TTC549 (cell line): ENCODE results near the gene METTL9.
"Not testable (repeated sequence)": the region's sequence is repeated elsewhere in the genome, so short reads cannot be mapped to it uniquely, and the experiment has no call there.

Experiments used
- FAIRE-seq: peaks from 2 replicates; lab custom pipeline; 2012; peaks lifted over from hg19 to GRCh38; lab: Jason Lieb, UNC

METTL9 gene

DNA sequence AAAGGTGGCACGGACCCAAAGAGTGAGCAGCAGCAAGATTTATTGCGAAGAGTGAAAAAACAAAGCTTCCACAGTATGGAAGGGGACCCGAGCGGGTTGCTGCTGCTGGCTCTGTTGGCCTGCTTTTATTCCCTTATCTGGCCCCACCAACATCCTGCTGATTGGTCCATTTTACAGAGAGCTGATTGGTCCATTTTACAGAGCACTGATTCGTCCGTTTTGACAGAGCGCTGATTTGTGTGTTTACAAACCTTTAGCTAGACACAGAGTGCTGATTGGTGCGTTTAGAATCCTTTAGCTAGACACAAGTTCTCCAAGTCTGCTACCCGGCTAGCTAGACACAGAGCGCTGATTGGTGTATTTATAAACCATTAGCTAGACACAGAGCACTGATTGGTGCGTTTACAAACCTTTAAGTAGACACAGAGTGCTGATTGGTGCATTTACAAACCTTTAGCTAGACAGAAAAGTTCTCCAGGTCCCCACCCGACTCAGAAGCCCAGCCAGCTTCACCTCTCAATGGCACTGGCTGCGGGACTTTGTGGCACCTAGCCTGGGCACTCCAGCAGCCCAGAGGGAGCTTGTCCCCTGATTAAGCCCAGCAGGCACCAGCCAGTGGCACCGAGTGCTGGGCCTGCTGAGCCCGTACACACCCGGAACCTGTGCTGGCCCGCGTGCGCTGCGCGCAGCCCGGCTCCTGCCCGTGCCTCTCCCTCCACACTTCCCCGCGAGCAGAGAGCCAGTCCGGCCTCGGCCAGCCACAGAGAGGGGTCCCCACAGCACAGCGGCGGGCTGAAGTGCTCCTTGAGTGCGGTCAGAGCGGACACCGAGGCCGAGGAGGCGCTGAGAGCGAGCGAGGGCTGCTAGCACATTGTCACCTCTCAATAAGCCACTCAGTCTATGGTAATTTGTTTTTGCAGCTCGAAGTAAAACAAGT is 37.9 kb downstream of the METTL9 start:
- FAIRE-seq = no peak

DNA sequence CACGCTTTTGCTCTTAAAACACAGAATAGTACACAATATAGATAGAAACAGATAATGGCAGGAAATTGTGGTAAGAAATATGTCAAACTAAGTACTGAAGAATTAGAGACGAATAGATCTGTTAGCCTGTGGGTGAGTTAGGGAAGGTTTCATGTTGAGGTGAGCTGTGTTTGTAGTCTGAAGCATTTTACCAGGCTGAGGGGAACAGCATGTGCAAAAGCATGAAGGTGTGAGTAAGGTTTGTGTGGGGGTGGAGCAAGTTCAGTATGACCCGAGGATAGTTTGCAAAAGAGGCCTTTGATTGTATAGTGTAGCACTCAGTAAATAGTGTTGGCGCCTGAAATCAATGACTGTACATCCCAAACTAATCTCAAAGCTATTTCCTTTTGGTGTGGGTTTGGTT is 39.2 kb downstream of the METTL9 start:
- no peak for FAIRE-seq

DNA sequence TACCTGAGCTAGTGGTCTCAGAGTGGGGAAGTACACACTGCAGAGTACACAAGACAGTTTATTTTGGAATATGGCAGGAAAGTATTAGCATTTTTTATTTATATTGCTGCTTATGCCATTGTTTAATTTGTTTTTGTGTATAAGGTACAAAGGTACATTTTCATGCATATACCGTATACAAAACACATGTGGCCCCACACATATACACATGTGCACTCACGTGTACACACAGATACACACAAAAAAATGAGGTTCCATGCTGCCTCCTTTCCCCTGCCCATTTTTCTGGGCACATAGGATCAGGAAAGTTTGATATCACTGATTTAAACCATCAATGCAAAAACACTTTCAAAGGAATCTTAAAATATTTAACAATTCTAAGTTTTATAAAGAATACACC is 40.1 kb downstream of the METTL9 start:
- FAIRE-seq = no peak

- no peak for FAIRE-seq
Observed at GRCh38 chr16:21641916-21642315, 42.5 kb downstream of the METTL9 start.

GRCh38 chr16:21642861-21643260 is 43.5 kb downstream of the METTL9 start:
- FAIRE-seq = no peak

DNA sequence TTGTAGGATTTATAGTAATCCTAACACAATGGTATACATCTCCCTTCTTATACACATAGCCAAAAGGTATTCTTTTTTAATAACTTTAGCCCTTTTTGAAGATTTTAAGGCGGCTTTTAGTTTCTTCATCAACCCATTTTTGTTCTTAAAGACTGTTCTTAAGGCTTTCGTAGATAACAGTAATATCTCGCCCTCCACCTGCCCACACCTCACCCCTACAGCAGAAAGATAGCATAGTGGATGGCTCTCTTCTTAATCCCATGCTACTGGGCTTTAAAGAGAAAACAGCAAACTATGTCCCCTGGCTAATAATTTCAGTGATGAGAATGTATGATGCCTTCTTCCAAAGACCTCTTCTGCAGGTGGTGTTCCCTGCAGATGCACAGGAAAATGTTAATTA is 44.4 kb downstream of the METTL9 start:
- FAIRE-seq = no peak

- no peak for FAIRE-seq
Observed at GRCh38 chr16:21644674-21645073, 45.3 kb downstream of the METTL9 start.

DNA sequence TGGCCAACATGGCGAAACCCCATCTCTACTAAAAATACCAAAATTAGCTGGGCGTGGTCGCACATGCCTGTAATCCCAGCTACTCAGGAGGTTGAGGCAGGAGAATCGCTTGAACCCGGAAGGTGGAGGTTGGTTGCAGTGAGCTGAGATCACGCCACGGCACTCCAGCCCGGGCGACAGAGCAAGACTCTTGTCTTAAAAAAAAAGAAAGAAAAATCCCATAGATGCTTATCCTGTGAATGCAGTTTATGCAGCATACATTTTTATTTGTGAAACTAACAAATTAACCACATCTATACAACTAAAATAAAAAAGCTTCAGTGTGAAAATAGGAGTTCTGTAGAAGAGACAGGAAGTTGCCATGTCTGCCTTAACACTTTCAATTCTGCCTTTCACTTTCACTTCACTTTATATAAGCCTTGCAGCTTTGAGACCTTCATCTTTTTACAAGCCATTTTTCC is 45.9 kb downstream of the METTL9 start:
- no peak for FAIRE-seq

DNA sequence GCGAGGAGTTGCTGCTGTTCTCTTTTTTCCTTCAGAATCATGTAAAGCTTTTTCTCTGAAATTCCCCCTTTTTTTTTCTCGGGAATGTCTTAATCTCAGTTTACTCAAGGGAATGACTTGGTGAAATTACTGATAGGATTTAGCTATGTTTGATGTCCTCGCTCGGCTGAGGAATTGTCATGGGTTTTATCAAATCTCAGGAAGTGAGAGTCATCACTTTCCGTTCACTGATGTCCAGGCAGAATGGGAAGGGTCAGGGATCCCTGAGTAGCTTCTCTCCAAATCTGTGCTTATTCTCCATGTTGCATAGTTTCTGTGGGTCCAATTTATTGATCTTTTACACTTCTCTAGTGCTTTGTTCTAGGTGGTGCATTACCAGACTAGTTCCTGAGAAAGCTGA is 46.7 kb downstream of the METTL9 start:
- no peak for FAIRE-seq

GRCh38 chr16:21646721-21647561 is 47.6 kb downstream of the METTL9 start:
- FAIRE-seq = no peak

- no peak for FAIRE-seq
Observed at GRCh38 chr16:21647562-21648164, 48.3 kb downstream of the METTL9 start.

DNA sequence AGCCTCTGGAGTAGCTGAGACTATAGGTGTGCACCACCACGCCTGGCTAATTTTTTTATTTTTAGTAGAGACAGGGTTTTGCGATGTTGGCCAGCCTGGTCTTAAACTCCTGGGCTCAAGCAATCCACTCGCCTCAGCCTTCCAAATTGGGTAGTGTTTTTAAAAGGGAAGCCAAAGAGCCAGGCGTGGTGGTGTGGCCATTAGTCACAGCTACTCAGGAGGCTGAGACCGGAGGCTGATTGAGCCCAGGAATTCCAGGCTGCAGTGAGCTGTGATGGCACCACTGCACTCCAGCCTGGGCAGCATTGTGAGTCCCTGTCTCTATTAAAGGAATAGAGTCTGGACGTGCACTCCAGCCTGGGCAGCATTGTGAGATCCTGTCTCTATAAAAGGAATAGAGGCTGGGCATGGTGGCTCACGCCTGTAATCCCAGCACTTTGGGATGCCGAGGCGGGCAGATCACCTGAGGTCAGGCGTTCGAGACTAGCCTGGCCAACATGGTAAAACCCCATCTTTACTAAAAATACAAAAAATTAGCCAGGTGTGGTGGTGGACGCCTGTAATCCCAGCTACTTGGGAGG is 50.5 kb downstream of the METTL9 start:
- not testable (repeated sequence) for FAIRE-seq

- no peak for FAIRE-seq
Observed at GRCh38 chr16:21650521-21650920, 51.1 kb downstream of the METTL9 start.

DNA sequence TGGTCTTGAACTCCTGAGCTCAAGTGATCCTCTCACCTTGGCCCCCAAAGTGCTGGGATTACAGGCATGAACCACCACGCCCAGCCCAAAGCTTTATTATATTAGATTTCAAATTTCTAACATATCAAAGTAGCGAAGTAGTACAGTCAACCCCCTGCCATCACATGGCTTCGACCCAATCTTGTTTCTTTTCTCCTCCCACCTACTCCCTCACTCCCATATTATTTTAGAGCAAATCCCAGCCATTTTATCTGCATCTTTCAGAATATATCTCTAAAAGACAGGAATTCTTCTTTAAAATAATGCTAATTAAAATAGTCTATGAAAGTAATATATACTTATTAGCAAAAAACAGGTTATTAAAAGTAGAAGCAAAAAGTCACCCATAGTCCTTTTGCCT is 52.1 kb downstream of the METTL9 start:
- FAIRE-seq = no peak

GRCh38 chr16:21652453-21652852 is 53.1 kb downstream of the METTL9 start, which contains the start of gene IGSF6:
IGSF6 (minus strand) TSS chr16:21652608; CDS start chr16:21652598, 10 bp downstream.
- FAIRE-seq = no peak

GRCh38 chr16:21653571-21653970 is 54.2 kb downstream of the METTL9 start:
- FAIRE-seq = no peak

DNA sequence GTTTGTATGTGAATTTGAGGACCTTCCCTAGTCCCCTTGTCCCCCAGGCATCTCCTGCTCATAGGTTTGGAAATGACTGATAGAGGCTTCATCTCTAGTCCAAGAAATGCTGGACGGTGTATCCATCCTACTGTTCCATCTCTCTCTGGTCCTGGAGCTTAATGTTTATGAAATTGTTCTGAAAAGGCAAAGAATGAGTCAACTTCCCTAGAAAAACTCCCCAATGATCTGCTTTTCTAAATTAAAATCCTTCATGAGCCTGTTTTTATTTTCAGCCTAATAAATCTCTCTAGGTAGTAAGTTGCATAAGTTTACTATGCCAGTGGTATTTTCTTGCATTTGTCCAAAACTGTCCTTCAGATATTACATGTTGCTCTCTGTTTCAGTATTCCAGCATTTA is 55.1 kb downstream of the METTL9 start:
- no peak for FAIRE-seq

- FAIRE-seq = no peak
Observed at GRCh38 chr16:21654881-21655280, 55.5 kb downstream of the METTL9 start.

- FAIRE-seq = peak; percentile 60
Observed at GRCh38 chr16:21656795-21657768, 57.7 kb downstream of the METTL9 start.

GRCh38 chr16:21659124-21659523 is 59.7 kb downstream of the METTL9 start:
- FAIRE-seq = no peak
